ENCODE data around the gene XPR1. TPM values are rescaled to one million over a fixed set of nuclear protein-coding genes. Genes with fewer than 3 reads are reported as not detected.

Gene XPR1
- total RNA-seq, 2 experiments from 2014 or later, result 15.0 to 20.0 TPM

- H3K27ac Mint-ChIP-seq, result no peak overlapping the region
- peaks cover 3% of the 10 kb centered on the region for H3K4me1 Mint-ChIP-seq
- H3K27me3 Mint-ChIP-seq, result no peaks in the 10 kb centered on the region
- no peak for DNase-seq
- no peak overlapping the region for H3K4me3 Mint-ChIP-seq
- no peaks in the 10 kb centered on the region for H3K9me3 Mint-ChIP-seq
- H3K36me3 Mint-ChIP-seq, result no peaks in the 10 kb centered on the region
Measured at GRCh38 chr1:180859306-180859705, 227.5 kb downstream of the XPR1 start.

- H3K4me3 Mint-ChIP-seq, result no peak overlapping the region
- H3K9me3 Mint-ChIP-seq, result no peaks in the 10 kb centered on the region
- no peak overlapping the region for H3K27ac Mint-ChIP-seq
- no peaks in the 10 kb centered on the region for H3K27me3 Mint-ChIP-seq
- no peak for DNase-seq
- H3K36me3 Mint-ChIP-seq, result peaks cover 3% of the 10 kb centered on the region
- peaks cover 3% of the 10 kb centered on the region for H3K4me1 Mint-ChIP-seq
Measured at GRCh38 chr1:180860535-180860934, 228.7 kb downstream of the XPR1 start.

- Mint-ChIP-seq H3K27me3 (no peaks in the 10 kb centered on the region), H3K27ac (no peak overlapping the region)
Measured at GRCh38 chr1:180862305-180862704, 230.5 kb downstream of the XPR1 start.

GRCh38 chr1:180863158-180863775, 231.4 kb downstream of the XPR1 start:
- H3K4me1 Mint-ChIP-seq, result peaks cover 3% of the 10 kb centered on the region
- H3K4me3 Mint-ChIP-seq, result no peak overlapping the region
- no peak for DNase-seq
- peaks cover 5% of the 10 kb centered on the region for H3K36me3 Mint-ChIP-seq
- H3K27ac Mint-ChIP-seq, result no peak overlapping the region
- H3K9me3 Mint-ChIP-seq, result no peaks in the 10 kb centered on the region
- H3K27me3 Mint-ChIP-seq, result no peaks in the 10 kb centered on the region

More at GRCh38 chr1:180862305-180862704, 230.5 kb downstream of the XPR1 start:
- H3K4me1 Mint-ChIP-seq, result peaks cover 3% of the 10 kb centered on the region
- no peaks in the 10 kb centered on the region for H3K9me3 Mint-ChIP-seq
- peaks cover 5% of the 10 kb centered on the region for H3K36me3 Mint-ChIP-seq
- no peak for DNase-seq
- H3K4me3 Mint-ChIP-seq, result no peak overlapping the region

GRCh38 chr1:180881806-180882509, 250.1 kb downstream of the XPR1 start:
- Mint-ChIP-seq H3K4me3 (no peak overlapping the region), H3K36me3 (peaks cover 2% of the 10 kb centered on the region), H3K27ac (peak overlapping the region; percentile 22), H3K9me3 (no peaks in the 10 kb centered on the region), H3K4me1 (peaks cover 2% of the 10 kb centered on the region), H3K27me3 (no peaks in the 10 kb centered on the region)
- DNase-seq, result no peak

GRCh38 chr1:180884588-180885300, 252.9 kb downstream of the XPR1 start:
- H3K4me1 Mint-ChIP-seq, result peaks cover 2% of the 10 kb centered on the region
- H3K9me3 Mint-ChIP-seq, result no peaks in the 10 kb centered on the region
- H3K27ac Mint-ChIP-seq, result peak overlapping the region; percentile 66
- H3K4me3 Mint-ChIP-seq, result no peak overlapping the region
- no peak for DNase-seq
- peaks cover 2% of the 10 kb centered on the region for H3K36me3 Mint-ChIP-seq
- H3K27me3 Mint-ChIP-seq, result no peaks in the 10 kb centered on the region

GRCh38 chr1:180886338-180886737, 254.5 kb downstream of the XPR1 start:
- no peak for DNase-seq
- Mint-ChIP-seq H3K27me3 (no peaks in the 10 kb centered on the region), H3K4me3 (no peak overlapping the region), H3K36me3 (peaks cover 2% of the 10 kb centered on the region), H3K27ac (no peak overlapping the region), H3K4me1 (peaks cover 2% of the 10 kb centered on the region), H3K9me3 (no peaks in the 10 kb centered on the region)

GRCh38 chr1:180887841-180888240, 256.0 kb downstream of the XPR1 start:
- Mint-ChIP-seq H3K27ac (no peak overlapping the region), H3K9me3 (no peaks in the 10 kb centered on the region), H3K4me3 (no peak overlapping the region), H3K4me1 (no peaks in the 10 kb centered on the region), H3K36me3 (peaks cover 2% of the 10 kb centered on the region), H3K27me3 (no peaks in the 10 kb centered on the region)
- no peak for DNase-seq

GRCh38 chr1:180888870-180889269, 257.0 kb downstream of the XPR1 start:
- no peaks in the 10 kb centered on the region for H3K27me3 Mint-ChIP-seq

GRCh38 chr1:180889325-180889724, 257.5 kb downstream of the XPR1 start:
- Mint-ChIP-seq H3K36me3 (no peaks in the 10 kb centered on the region), H3K27ac (no peak overlapping the region), H3K9me3 (no peaks in the 10 kb centered on the region)

More at GRCh38 chr1:180888870-180889269, 257.0 kb downstream of the XPR1 start:
- DNase-seq, result no peak
- H3K27ac Mint-ChIP-seq, result no peak overlapping the region
- H3K9me3 Mint-ChIP-seq, result no peaks in the 10 kb centered on the region
- H3K4me3 Mint-ChIP-seq, result no peak overlapping the region
- H3K36me3 Mint-ChIP-seq, result no peaks in the 10 kb centered on the region
- peaks cover 3% of the 10 kb centered on the region for H3K4me1 Mint-ChIP-seq

GRCh38 chr1:180892272-180892671, 260.4 kb downstream of the XPR1 start:
- H3K27me3 Mint-ChIP-seq, result no peaks in the 10 kb centered on the region
- H3K36me3 Mint-ChIP-seq, result peaks cover 8% of the 10 kb centered on the region
- no peaks in the 10 kb centered on the region for H3K9me3 Mint-ChIP-seq
- peaks cover 3% of the 10 kb centered on the region for H3K4me1 Mint-ChIP-seq
- no peak overlapping the region for H3K27ac Mint-ChIP-seq
- no peak for DNase-seq
- H3K4me3 Mint-ChIP-seq, result no peak overlapping the region

More at GRCh38 chr1:180889325-180889724, 257.5 kb downstream of the XPR1 start:
- no peaks in the 10 kb centered on the region for H3K27me3 Mint-ChIP-seq
- DNase-seq, result no peak
- peaks cover 3% of the 10 kb centered on the region for H3K4me1 Mint-ChIP-seq
- H3K4me3 Mint-ChIP-seq, result no peak overlapping the region

- no peaks in the 10 kb centered on the region for H3K27me3 Mint-ChIP-seq
Measured at GRCh38 chr1:180892675-180893074, 260.9 kb downstream of the XPR1 start.

GRCh38 chr1:180893614-180894013, 261.8 kb downstream of the XPR1 start:
- H3K36me3 Mint-ChIP-seq, result peaks cover 8% of the 10 kb centered on the region
- H3K27ac Mint-ChIP-seq, result no peak overlapping the region
- no peak overlapping the region for H3K4me3 Mint-ChIP-seq
- H3K4me1 Mint-ChIP-seq, result peaks cover 3% of the 10 kb centered on the region
- H3K27me3 Mint-ChIP-seq, result no peaks in the 10 kb centered on the region
- no peak for DNase-seq
- H3K9me3 Mint-ChIP-seq, result no peaks in the 10 kb centered on the region

More at GRCh38 chr1:180892675-180893074, 260.9 kb downstream of the XPR1 start:
- Mint-ChIP-seq H3K9me3 (no peaks in the 10 kb centered on the region), H3K27ac (no peak overlapping the region), H3K4me1 (peaks cover 3% of the 10 kb centered on the region), H3K4me3 (no peak overlapping the region), H3K36me3 (peaks cover 8% of the 10 kb centered on the region)
- DNase-seq, result no peak

- peaks cover 8% of the 10 kb centered on the region for H3K36me3 Mint-ChIP-seq
- H3K27me3 Mint-ChIP-seq, result no peaks in the 10 kb centered on the region
- no peak overlapping the region for H3K4me3 Mint-ChIP-seq
- no peak overlapping the region for H3K27ac Mint-ChIP-seq
- H3K9me3 Mint-ChIP-seq, result no peaks in the 10 kb centered on the region
- no peak for DNase-seq
- H3K4me1 Mint-ChIP-seq, result peaks cover 3% of the 10 kb centered on the region
Measured at GRCh38 chr1:180896161-180896560, 264.3 kb downstream of the XPR1 start.

- Mint-ChIP-seq H3K4me3 (no peak overlapping the region), H3K9me3 (no peaks in the 10 kb centered on the region), H3K4me1 (peaks cover 3% of the 10 kb centered on the region), H3K27ac (no peak overlapping the region), H3K36me3 (peaks cover 8% of the 10 kb centered on the region), H3K27me3 (no peaks in the 10 kb centered on the region)
- no peak for DNase-seq
Measured at GRCh38 chr1:180898441-180899219, 266.8 kb downstream of the XPR1 start.
